CD4-positive, alpha-beta T cell treated with Interferon alpha-2 for 1 hour (primary cell): Measurements from ENCODE around the gene ZCCHC14.

Source experiments
- DNase-seq, 2 donors: peaks; one replicate each; pipeline ENCODE4 v3.0.0-alpha.2; 2020 to 2022

ZCCHC14 gene

DNA sequence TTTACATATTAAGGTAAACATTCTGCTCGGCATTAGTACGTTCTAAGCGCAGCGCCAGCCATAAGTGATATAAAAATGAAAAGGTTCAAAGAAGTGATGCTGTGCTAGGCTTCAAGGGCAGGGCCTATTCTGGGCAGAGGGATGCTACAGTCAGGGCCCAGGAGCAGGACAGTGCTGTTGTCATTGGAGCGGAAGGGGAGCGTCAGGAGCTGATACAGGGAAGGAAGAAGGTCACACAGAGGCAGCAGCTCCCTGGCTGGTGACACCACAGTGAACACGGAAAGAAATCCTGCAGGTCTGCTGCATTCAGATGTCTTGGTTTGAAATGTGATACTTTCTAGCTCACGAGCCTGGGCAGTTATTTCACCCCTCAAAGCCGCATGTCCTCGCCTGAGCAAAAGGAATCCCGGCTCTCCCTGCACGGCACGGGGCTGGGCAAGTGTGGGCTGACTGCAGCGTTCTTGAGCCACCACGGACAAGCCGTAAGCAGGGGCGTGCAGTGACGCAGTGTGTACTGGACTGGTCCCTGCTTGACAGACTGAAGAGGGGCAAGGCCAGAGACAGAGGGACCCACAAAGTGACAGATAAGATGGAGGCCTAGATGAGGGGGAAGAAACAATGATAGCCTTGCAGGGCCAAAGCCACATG lies 41.1 kb downstream of the ZCCHC14 start:
- DNase-seq = no peak

DNA sequence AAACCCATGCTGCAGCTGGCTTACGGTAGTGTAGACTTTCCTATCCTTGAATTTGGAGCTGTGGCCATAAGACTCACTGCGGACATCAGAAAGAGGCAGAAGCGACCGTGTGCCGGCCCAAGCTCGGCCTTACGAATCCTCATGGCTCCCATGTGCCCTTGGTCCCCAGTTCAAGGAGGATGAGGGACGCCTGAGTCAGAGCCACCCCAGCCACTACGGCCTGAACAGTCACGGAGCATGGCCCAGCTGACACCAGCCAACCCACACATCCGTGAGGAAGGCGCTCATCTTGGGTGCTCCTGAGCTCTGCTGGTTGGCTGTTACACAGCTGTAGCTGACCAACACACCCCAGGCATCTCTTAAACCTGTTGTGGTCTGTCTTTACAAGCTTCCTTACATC lies 44.0 kb downstream of the ZCCHC14 start:
- no peak for DNase-seq

- no peak for DNase-seq
These were observed 45.5 kb downstream of the ZCCHC14 start for GRCh38 chr16:87447323-87447722.

DNA sequence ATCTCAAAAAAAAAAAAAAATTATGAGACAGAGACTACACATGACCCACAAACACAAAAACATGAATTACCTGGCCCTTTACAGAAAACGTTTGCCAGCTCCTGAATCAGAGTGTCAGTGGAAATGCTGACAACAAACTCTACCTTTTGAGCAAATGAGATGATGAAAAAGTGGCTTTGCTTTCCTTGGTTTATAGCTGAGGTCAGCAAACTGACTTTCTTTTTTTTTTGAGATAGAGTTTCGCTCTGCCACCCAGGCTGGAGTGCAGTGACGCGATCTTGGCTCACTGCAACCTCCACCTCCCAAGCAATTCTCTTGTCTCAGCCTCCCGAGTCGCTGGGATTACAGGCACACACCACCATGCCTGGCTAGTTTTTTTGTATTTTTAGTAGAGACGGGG lies 46.3 kb downstream of the ZCCHC14 start:
- no peak for DNase-seq

DNA sequence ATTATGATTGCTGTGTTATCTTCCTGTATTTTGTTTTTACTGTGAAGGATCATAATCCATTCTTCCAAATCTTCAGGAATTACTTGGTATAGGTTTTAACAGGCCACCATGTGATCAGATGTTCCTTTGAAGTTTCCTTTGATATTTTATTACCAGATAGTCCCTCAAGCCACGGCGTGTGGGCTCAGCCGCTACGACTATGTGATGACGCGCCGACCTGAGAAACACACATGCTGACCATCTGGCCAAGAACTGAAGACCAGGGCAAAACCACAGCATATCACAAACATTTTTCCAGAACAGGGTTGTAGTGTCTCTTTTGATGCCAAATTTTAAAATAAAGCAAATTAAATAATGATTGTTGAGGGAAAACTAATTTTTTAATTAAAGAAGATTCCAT lies 47.3 kb downstream of the ZCCHC14 start:
- DNase-seq = no peak

- DNase-seq = no peak
These were observed 48.9 kb downstream of the ZCCHC14 start for GRCh38 chr16:87443964-87444363.

GRCh38 chr16:87443016-87443415 lies 49.8 kb downstream of the ZCCHC14 start:
- DNase-seq = no peak

- DNase-seq = no peak
These were observed 50.2 kb downstream of the ZCCHC14 start for GRCh38 chr16:87442581-87442966.

- no peak for DNase-seq
These were observed 50.8 kb downstream of the ZCCHC14 start for GRCh38 chr16:87441886-87442580.

GRCh38 chr16:87439926-87440325 lies 52.9 kb downstream of the ZCCHC14 start:
- no peak for DNase-seq

DNA sequence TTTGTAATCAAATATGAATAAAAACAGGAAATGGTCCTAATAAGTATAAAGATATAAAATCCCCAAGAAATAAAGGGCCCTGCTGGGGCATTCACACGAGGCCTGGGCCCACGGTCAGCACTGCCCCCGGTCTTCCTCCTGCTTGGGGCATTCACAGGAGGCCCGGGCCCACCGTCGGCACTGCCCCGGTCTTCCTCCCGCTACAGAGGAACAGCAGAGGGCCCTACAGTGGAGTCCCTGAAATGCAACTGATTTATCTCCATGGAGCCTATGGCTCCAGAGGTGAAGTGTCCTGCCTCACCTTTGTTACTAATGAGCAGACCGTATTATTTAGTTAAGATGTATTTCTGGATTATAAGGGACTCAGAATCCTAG lies 54.2 kb downstream of the ZCCHC14 start:
- no peak for DNase-seq

DNA sequence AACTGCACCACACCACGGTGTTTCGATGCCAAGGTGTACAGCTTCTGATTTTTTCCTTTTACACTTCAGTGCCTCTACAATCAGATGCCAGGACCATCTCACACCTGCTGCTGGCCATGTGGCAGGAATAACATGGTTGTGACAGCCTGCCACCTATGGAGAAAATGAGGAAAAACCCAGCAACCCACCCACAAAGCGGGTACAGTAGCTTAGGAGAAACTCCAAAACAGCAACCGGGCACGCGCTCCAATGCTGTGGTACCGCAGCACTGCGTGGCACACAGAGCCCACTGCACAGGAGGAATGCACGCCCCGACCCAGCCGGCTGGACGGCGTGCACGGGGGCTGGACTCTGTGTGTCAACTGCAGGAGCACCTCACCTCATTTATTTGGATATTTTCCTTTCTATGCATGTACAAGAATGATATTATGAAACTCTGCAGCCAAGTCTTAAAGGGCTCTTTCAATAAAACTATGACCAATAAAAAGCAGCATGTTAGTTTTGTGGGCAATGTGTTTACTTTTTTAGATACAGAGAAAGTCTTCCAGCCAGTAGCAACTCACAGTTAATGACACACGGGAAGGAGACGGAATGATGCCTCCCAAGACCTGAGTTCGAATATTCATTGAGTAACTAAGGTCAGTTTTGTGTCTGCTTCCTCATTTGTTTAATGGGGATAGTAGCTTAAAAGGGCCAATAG lies 54.8 kb downstream of the ZCCHC14 start:
- DNase-seq = no peak

DNA sequence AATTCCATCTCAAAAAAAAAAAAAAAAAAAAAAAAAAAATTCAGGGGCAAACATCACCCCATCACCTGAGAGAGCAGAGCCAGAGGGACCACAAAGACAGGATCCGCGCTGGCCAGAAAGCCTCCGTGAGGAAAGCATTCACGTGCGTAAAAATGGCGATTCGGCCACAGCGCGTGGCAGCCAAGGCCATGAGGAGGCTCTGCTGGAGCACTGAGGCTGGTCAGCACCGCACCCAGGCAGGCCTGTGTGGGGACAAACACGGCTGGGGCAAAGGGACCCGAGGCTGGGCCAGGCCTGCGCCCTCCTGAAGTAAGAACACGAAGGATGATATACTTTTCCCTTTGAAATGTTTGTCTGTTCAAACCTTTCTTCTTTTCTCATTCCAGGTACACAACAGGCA lies 55.5 kb downstream of the ZCCHC14 start:
- DNase-seq = no peak

DNA sequence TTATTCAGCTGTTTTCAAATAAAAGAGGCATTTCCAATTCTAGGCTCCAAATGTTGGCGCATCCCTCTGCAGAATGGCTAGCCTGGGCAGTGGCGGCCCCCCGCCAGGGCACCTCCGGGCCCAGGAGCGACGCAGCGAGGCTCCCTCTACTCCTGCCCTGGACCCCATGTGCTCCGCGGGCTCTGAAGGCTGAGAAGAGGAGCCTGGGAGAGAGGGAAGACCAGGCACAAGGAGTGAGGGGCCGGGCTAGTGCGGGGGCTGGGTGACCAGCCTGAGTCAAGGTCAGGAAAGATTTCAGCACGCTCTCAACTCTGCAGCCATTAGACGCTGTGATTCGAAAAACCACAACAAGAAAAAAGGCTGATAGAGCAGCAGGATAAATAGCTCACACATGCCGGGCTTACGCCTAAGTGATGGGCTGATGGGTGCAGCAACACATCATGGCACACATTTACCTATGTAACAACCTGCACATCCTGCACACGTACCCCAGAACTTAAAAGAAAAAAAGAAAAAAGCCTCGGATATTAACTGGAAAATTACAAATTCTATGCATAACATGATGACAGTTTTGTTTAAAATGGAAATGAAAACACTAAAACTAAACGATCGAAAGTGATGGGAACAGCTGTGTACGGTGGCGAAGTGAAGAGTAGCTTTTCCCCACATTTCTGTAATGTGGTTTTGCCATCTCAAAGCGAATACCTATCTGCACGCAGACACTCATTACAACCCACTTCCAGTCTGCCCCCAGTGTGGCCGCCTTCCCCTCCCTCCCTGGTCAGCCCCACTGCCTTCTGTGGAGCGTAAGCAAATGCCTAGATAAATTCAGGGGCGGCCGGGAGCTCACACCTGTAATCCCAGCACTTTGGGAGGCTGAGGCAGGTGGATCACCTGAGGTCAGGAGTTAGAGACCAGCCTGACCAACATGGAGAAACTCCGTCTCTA lies 56.3 kb downstream of the ZCCHC14 start:
- DNase-seq = no peak

DNA sequence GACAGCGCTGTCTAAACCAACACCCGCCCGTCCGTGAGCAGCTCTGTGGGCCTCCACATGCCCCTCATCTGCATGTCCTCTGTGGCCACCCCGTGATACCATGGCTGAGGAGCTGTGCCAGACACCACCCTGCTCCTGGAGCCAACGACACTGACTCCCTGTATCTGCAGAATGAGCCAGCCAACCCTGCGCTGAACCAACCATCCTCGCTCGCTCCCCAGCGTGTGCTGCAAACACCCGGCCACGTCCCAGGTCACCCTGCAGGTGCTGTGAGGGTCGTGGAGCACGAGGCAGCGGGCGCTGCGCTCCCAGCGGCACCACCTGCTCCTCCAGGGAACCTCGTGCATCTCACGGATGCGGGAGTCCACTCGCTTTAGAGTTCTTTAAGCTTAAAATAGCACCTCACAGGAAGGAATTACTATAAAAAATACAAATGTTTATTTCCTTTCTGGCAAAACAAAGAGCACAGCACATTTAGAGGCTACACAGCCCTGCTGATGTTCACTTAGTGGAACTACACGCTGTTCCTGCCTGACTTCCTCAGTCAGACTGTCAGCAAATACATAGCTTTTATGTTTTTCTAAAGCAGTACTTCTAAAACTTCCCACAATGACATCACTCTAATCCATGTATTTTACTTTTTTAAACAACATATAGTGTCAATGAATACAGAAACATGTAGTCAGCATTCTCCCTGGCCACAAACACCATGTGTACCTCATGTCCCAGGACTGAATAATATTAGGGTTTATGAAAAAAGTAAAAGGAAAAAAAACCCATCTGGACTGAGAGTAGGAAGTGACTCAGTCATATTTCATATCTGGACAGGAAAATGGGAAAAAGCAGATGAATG lies 57.2 kb downstream of the ZCCHC14 start:
- no peak for DNase-seq

GRCh38 chr16:87434146-87434667 lies 58.6 kb downstream of the ZCCHC14 start:
- DNase-seq = no peak

DNA sequence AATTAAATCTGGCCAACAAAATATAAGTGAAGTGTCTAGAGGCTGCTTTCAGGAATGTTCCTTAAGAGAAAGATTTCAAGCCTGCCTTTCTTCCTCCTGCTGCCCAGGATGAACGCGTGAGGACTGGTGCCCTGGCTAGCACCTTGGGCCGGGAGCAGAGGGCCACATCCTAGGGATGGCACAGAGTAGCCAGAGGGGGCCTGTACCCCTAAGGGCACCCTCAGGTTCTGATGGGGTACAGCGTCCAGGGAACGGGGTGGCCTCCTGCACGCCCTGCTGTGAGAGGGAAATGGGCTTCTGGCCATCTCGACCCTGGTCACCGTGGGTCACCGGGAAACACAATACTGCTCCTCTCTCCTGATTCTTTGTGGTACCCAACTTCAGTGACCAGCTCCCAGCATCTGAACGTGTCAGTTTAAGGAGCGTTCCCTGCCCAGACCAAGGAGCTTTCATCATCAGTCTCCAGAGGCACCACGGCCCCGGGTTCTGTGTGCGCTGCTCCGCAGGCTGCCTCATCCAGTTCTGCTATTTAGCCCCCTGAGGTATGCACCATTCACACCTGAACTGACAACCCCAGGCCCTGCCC lies 60.4 kb downstream of the ZCCHC14 start:
- no peak for DNase-seq

DNA sequence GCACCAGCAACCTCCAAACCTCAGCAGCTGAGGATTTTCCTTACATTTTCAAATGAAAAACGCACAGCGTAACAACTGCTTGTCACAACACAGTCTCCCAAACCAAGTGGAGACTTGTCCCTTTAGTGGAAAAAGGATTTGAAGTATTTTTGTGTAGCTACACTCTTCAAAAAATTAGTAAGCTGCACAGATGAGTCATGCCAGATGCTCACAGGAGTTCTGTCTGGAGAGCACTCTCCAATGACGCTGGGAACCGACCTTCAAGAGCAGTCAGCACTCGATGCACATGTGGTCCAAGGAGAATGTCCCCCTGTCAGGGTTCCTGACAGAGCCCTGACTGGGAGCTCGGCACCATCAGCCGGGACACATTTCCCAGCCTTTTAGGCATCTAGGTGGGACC lies 60.9 kb downstream of the ZCCHC14 start:
- DNase-seq = no peak

- no peak for DNase-seq
These were observed 66.2 kb downstream of the ZCCHC14 start for GRCh38 chr16:87426423-87427215.

- no peak for DNase-seq
These were observed 66.9 kb downstream of the ZCCHC14 start for GRCh38 chr16:87425941-87426340.

GRCh38 chr16:87424266-87424665 lies 68.6 kb downstream of the ZCCHC14 start:
- no peak for DNase-seq
